Measurements from ENCODE around the gene MRPS16. TPM values are rescaled to one million over a fixed set of nuclear protein-coding genes. Genes with fewer than 3 reads are reported as not detected.

MRPS16 gene
- polyA plus RNA-seq, 1 of the 3 experiments (the other 2 are of a cell fraction), result 75.5 TPM

Small RNA genes lying within 50 kb of the gene (small RNA-seq; reads per million reads assigned to genes)
- gene RNU6-833P, result 0 reads per million in 7 experiments

Other genes starting within 250 kb of the MRPS16 start
- gene P4HA1, start 155.8 kb downstream of the MRPS16 start, polyA plus RNA-seq (2012; rRNA removed), result 34.8 and 52.0 TPM in 2 replicates
- gene NUDT13, start 142.2 kb downstream of the MRPS16 start, polyA plus RNA-seq (2012; rRNA removed), result 3.4 and 6.0 TPM in 2 replicates
- gene ECD, start 84.6 kb downstream of the MRPS16 start, polyA plus RNA-seq (2012; rRNA removed), result 21.4 and 30.9 TPM in 2 replicates
- 28.2 and 37.5 TPM in 2 replicates for gene FAM149B1, start 84.5 kb downstream of the MRPS16 start, polyA plus RNA-seq (2012; rRNA removed)
- 23.9 and 27.3 TPM in 2 replicates for gene DNAJC9, start 5.4 kb downstream of the MRPS16 start, polyA plus RNA-seq (2012; rRNA removed)
- 0.74 and 1.9 TPM in 2 replicates for gene CFAP70, start 106.2 kb upstream of the MRPS16 start, polyA plus RNA-seq (2012; rRNA removed)
- gene ANXA7, start 161.4 kb upstream of the MRPS16 start, polyA plus RNA-seq (2012; rRNA removed), result 65.7 and 88.1 TPM in 2 replicates
- 0.95 and 1.8 TPM in 2 replicates for gene MSS51, start 180.9 kb upstream of the MRPS16 start, polyA plus RNA-seq (2012; rRNA removed)
- 14.5 and 18.4 TPM in 2 replicates for gene PPP3CB, start 243.4 kb upstream of the MRPS16 start, polyA plus RNA-seq (2012; rRNA removed)

Data from SK-N-SH (cell line).